A673 (cell line): ENCODE results near the gene ACKR3.

Source experiments
- EZH2 ChIP-seq: fragments of 200-600 bp; sonication (generic); IDR thresholded peaks from 2 replicates; pipeline ENCODE4 v1.6.1; 2017; ENCODE audit warnings: borderline replicate concordance, low read depth, mild to moderate bottlenecking, mixed read lengths, antibody characterized with exemption, low read length; ENCODE audit not compliant: poor library complexity, severe bottlenecking
- TF ChIP-seq, protein P1 (sequence below): fragments of 300-800, 200-600 bp; sonication (generic); conservative IDR thresholded peaks from 2 replicates; pipeline ENCODE4 v1.5.1; 2017; ENCODE audit warnings: low read depth, mild to moderate bottlenecking, antibody characterized with exemption, low read length, moderate library complexity, mixed read lengths

- TF ChIP-seq, protein P1, sequence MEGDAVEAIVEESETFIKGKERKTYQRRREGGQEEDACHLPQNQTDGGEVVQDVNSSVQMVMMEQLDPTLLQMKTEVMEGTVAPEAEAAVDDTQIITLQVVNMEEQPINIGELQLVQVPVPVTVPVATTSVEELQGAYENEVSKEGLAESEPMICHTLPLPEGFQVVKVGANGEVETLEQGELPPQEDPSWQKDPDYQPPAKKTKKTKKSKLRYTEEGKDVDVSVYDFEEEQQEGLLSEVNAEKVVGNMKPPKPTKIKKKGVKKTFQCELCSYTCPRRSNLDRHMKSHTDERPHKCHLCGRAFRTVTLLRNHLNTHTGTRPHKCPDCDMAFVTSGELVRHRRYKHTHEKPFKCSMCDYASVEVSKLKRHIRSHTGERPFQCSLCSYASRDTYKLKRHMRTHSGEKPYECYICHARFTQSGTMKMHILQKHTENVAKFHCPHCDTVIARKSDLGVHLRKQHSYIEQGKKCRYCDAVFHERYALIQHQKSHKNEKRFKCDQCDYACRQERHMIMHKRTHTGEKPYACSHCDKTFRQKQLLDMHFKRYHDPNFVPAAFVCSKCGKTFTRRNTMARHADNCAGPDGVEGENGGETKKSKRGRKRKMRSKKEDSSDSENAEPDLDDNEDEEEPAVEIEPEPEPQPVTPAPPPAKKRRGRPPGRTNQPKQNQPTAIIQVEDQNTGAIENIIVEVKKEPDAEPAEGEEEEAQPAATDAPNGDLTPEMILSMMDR: no peak
- no peak for TF ChIP-seq EZH2
These were observed 32.8 kb upstream of the ACKR3 start for GRCh38 chr2:236536727-236537398.
